Measurements from ENCODE around the gene OXER1.

Gene OXER1

DNA sequence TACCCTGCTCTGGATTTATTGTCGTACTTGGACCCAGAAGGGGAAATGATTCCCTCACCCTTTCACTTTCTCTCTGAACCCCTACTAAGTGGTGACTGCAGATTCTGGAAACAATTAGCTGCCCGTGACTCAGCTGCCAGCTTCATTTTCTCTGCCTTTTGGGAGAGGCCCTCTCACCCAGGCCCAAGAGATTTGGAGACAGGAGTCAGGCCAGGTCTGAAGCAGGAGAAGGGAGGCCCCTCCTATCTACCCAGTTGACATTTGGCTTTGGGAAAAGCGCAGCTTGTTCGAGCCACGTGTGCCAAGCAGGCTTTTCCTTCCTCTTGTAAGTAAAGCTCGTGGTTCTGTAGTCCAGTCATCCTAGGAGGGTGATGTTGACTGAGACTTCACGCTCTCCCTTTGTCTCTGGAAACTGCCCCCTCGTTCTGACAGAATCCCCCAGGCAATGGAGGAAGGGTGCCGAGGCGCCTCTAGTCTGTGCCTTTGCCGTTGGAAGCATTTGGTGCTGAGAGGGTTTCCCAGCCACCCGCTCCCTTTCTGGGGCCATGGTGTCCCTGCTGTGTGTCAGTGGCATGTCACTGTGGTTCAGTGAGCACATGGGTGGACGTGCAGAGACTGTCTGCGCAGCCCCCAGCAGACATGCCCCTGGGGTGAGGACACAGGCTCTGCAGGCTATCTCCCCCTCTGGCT lies 8.6 kb downstream of the OXER1 start:
- no peak for TF ChIP-seq EZH2phosphoT487 (IDR thresholded peaks at IDR 0.05; ENCODE audit: low read depth)
- TF ChIP-seq CTCF (IDR thresholded peaks at IDR 0.05; ENCODE audit: low read depth, low read length), result no peak
- peaks cover 9% of the 10 kb centered on the region for H3K36me3 ChIP-seq (replicated peaks; ENCODE audit: low read depth, low read length)
- H3K4me2 ChIP-seq (ENCODE audit: low read length), result peak overlapping the region; percentile 69

GRCh38 chr2:42754776-42755140 lies 9.2 kb downstream of the OXER1 start:
- Histone ChIP-seq H3K79me2 (ENCODE audit: low read length) (no peaks in the 10 kb centered on the region), H3K9me3 (ENCODE audit: insufficient read depth, low read length) (no peaks in the 10 kb centered on the region), H2AFZ (ENCODE audit: low read depth, low read length) (no peak overlapping the region), H3K4me1 (ENCODE audit: low read length) (peaks cover 68% of the 10 kb centered on the region), H4K20me1 (ENCODE audit: insufficient read depth, low read length) (no peaks in the 10 kb centered on the region), H3K4me2 (ENCODE audit: low read length) (peak overlapping the region; percentile 69), H3K9ac (ENCODE audit: low read length) (peak overlapping the region; percentile 29; the same call in 1 of the 2 replicates), H3K27me3 (ENCODE audit: low read depth, low read length) (no peaks in the 10 kb centered on the region), H3K36me3 (replicated peaks; ENCODE audit: low read depth, low read length) (peaks cover 9% of the 10 kb centered on the region), H3K27ac (ENCODE audit: low read length) (peak overlapping the region; percentile 76), H3K4me3 (ENCODE audit: low read length) (peak overlapping the region; percentile 15; the same call in 1 of the 2 replicates)
- TF ChIP-seq EZH2phosphoT487 (IDR thresholded peaks at IDR 0.05; ENCODE audit: low read depth), result no peak
- no peak for TF ChIP-seq CTCF (IDR thresholded peaks at IDR 0.05; ENCODE audit: low read depth, low read length)

More for the DNA sequence above, 8.6 kb downstream of the OXER1 start:
- Histone ChIP-seq H3K4me1 (ENCODE audit: low read length) (peaks cover 65% of the 10 kb centered on the region), H2AFZ (ENCODE audit: low read depth, low read length) (no peak overlapping the region), H3K9me3 (ENCODE audit: insufficient read depth, low read length) (no peaks in the 10 kb centered on the region), H4K20me1 (ENCODE audit: insufficient read depth, low read length) (no peaks in the 10 kb centered on the region), H3K79me2 (ENCODE audit: low read length) (no peaks in the 10 kb centered on the region), H3K27ac (ENCODE audit: low read length) (peak overlapping the region; percentile 76), H3K4me3 (ENCODE audit: low read length) (peak overlapping the region; percentile 15; the same call in 1 of the 2 replicates), H3K9ac (ENCODE audit: low read length) (peak overlapping the region; percentile 29; the same call in 1 of the 2 replicates), H3K27me3 (ENCODE audit: low read depth, low read length) (no peaks in the 10 kb centered on the region)

- no peak overlapping the region for H2AFZ ChIP-seq (ENCODE audit: low read depth, low read length)
- H3K27ac ChIP-seq (ENCODE audit: low read length), result peak overlapping the region; percentile 76
- TF ChIP-seq CTCF (IDR thresholded peaks at IDR 0.05; ENCODE audit: low read depth, low read length) (no peak), EZH2phosphoT487 (IDR thresholded peaks at IDR 0.05; ENCODE audit: low read depth) (no peak)
- peaks cover 68% of the 10 kb centered on the region for H3K4me1 ChIP-seq (ENCODE audit: low read length)
- peak overlapping the region; percentile 32 for H3K4me3 ChIP-seq (ENCODE audit: low read length)
- H3K27me3 ChIP-seq (ENCODE audit: low read depth, low read length), result no peaks in the 10 kb centered on the region
- H3K9ac ChIP-seq (ENCODE audit: low read length), result peak overlapping the region; percentile 29; the same call in 1 of the 2 replicates
- no peaks in the 10 kb centered on the region for H3K79me2 ChIP-seq (ENCODE audit: low read length)
- no peaks in the 10 kb centered on the region for H4K20me1 ChIP-seq (ENCODE audit: insufficient read depth, low read length)
- no peaks in the 10 kb centered on the region for H3K9me3 ChIP-seq (ENCODE audit: insufficient read depth, low read length)
- H3K4me2 ChIP-seq (ENCODE audit: low read length), result peak overlapping the region; percentile 69
- H3K36me3 ChIP-seq (replicated peaks; ENCODE audit: low read depth, low read length), result peaks cover 9% of the 10 kb centered on the region
Measured at GRCh38 chr2:42754021-42754775, 9.7 kb downstream of the OXER1 start.

Data from OCI-LY3 (cell line).